ENCODE results near the gene PCDH18. TPM values are rescaled to one million over a fixed set of nuclear protein-coding genes. Genes with fewer than 3 reads are reported as not detected.

The PCDH18 gene
- total RNA-seq, 2 experiments from 2014 or later: 0.18 to 0.38 TPM

DNA sequence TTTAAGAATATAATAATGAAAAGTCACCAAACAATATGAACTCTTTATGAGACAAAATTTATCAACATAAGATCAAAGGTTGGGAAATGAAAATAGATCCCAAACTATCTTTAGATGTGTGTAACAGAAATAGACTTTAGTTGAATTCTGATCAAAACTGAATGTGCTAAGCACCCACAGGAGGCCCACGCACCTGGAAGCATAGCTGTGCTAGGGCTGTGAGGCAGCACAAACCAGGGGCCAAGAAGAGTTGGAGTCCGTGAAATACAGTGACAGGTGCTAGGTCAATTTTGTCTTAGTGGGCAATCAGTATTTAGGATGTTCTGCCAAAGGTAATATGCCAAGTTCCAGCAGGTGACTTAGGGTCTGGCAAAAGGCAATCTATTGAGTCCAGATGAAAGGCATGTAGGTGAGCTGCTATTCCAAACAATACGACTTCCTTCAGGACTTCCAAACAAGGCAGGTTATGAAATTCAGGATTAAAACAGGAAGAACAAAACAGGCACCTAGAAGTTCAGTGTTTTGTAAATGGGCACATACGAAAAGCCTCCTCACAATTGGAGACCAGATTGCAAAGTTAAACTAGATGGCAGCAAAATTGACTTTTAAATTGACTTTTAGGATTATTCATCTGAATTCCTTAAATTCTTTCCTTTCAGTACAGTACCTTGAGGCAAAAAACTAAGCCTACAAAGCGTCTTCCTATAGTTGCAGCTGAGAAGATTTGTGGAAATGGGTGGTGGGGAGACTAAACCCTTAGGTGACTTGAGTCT, 4.7 kb upstream of the PCDH18 start:
- Mint-ChIP-seq H3K36me3 (ENCODE audit: low read depth) (no peaks in the 10 kb centered on the region), H3K9me3 (no peaks in the 10 kb centered on the region), H3K27me3 (no peaks in the 10 kb centered on the region), H3K4me1 (peaks cover 4% of the 10 kb centered on the region), H3K4me3 (no peak overlapping the region), H3K27ac (no peak overlapping the region)
- ChIA-PET CTCF (no interaction called here), POLR2A (no interaction called here)
- no peak for DNase-seq

DNA sequence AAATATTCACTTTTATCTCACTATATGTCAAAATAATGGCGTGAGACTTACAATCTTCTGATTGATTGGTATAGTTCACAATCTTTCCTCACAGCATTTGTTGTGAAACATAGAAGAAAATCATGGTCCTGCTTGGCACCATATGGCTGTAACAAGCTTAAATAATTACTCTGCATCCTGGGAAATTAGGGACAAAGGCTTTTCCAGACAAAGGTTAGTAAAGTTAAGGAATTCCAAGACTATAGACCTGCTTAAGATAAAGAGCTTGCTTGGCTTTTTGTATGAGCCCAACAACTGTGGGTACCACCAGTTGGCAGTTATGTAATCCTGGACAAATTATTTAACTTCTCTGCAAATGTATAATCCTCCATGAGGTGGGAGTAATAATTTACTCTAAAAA, 3.4 kb upstream of the PCDH18 start:
- ChIA-PET POLR2A (no interaction called here), CTCF (no interaction called here)
- no peak overlapping the region for H3K27ac Mint-ChIP-seq
- DNase-seq: no peak
- H3K4me3 Mint-ChIP-seq: no peak overlapping the region
- no peaks in the 10 kb centered on the region for H3K9me3 Mint-ChIP-seq
- H3K27me3 Mint-ChIP-seq: no peaks in the 10 kb centered on the region
- peaks cover 4% of the 10 kb centered on the region for H3K4me1 Mint-ChIP-seq
- no peaks in the 10 kb centered on the region for H3K36me3 Mint-ChIP-seq (ENCODE audit: low read depth)

GRCh38 chr4:137534516-137534915, 2.2 kb upstream of the PCDH18 start:
- ChIA-PET POLR2A (no interaction called here), CTCF (no interaction called here)
- H3K27ac Mint-ChIP-seq: no peak overlapping the region
- no peaks in the 10 kb centered on the region for H3K9me3 Mint-ChIP-seq
- no peaks in the 10 kb centered on the region for H3K36me3 Mint-ChIP-seq (ENCODE audit: low read depth)
- no peak overlapping the region for H3K4me3 Mint-ChIP-seq
- DNase-seq: no peak
- peaks cover 4% of the 10 kb centered on the region for H3K4me1 Mint-ChIP-seq
- no peaks in the 10 kb centered on the region for H3K27me3 Mint-ChIP-seq

- Mint-ChIP-seq H3K9me3 (no peaks in the 10 kb centered on the region), H3K4me1 (peaks cover 4% of the 10 kb centered on the region), H3K36me3 (ENCODE audit: low read depth) (no peaks in the 10 kb centered on the region), H3K27me3 (no peaks in the 10 kb centered on the region), H3K4me3 (no peak overlapping the region), H3K27ac (no peak overlapping the region)
- ChIA-PET CTCF (no interaction called here), POLR2A (no interaction called here)
- DNase-seq: no peak
Observed at GRCh38 chr4:137533855-137534254, 1.6 kb upstream of the PCDH18 start.

DNA sequence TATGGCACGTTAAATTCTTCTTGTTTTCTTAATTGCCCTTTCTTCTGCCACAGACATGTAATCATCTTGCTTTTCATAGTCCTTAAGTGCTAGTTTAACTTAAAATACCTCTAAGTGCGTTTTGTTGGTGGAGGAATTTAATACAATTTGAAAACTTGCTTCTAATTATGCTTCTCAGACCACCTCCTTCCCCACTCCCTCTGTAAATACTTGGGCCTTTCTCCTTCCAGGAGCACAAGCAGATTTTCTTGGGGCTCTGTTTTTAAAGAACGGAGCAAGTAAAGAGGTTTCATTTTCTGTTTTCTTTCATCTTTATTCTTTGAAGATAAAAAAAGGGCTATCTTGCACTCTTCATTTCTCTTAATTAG, 559 bp upstream of the PCDH18 start:
- Mint-ChIP-seq H3K4me3 (no peak overlapping the region), H3K9me3 (no peaks in the 10 kb centered on the region), H3K36me3 (ENCODE audit: low read depth) (no peaks in the 10 kb centered on the region), H3K4me1 (peaks cover 4% of the 10 kb centered on the region), H3K27ac (no peak overlapping the region), H3K27me3 (no peaks in the 10 kb centered on the region)
- ChIA-PET POLR2A (no interaction called here), CTCF (no interaction called here)
- no peak for DNase-seq

DNA sequence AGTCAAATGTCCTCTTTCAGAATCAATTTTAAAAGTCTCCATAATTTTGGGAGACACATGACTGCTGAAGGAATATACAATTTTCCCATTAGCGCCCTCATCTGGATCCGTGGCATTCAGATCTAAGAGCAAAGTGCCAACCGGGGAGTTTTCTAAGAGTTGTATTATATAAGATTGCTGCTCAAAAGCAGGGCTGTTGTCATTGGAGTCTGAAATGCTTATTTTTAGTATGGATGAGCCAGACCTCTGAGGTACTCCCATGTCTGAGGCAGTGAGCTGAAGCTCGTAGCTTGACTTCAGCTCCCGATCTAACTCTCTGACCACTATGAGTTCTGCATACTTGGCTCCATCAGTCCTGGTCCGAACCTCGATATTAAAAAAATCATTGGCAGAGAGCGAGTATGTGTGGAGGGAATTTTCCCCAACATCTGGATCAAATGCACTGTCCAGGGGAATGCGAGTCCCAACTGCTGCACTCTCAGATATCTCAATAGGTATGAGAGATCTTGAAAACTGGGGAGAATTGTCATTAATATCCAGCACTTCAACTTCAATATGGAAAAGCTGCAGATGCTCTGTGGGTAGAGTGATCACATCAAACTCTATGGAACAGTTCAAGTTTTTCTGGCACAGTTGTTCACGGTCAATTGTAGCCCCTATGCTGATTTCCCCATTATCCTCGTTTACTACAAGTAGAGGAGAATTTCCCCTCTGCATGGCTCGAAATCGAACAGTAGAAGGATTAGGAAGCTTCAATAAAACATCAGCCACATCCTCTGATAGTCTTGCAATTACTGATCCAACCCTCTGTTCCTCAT, 917 bp downstream of the PCDH18 start:
- CTCF ChIA-PET: no interaction called here
- Mint-ChIP-seq H3K36me3 (ENCODE audit: low read depth) (no peaks in the 10 kb centered on the region), H3K4me1 (peaks cover 4% of the 10 kb centered on the region), H3K27me3 (no peaks in the 10 kb centered on the region), H3K9me3 (no peaks in the 10 kb centered on the region), H3K4me3 (no peak overlapping the region), H3K27ac (no peak overlapping the region)
- POLR2A ChIA-PET: no interaction called here
- no peak for DNase-seq

DNA sequence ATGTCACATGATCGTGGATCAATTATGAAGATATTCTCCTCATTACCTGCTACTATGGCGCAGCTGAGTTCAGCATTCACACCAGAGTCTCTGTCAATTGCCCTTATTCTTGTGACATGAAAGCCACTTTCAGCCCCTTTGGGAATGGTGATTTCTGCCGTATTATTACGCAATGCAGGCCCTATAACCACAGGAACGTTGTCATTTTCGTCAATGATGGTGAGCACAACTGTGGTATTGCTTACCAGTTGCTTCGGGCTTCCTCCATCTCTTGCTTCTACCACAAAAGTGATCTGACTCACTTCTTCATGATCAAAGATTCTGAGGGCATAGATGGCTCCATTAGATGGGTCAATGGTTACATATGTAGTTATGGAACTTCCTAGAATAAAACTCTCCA, 2.1 kb downstream of the PCDH18 start:
- Mint-ChIP-seq H3K9me3 (no peaks in the 10 kb centered on the region), H3K4me1 (peaks cover 4% of the 10 kb centered on the region), H3K27ac (no peak overlapping the region), H3K36me3 (ENCODE audit: low read depth) (no peaks in the 10 kb centered on the region), H3K4me3 (no peak overlapping the region), H3K27me3 (no peaks in the 10 kb centered on the region)
- CTCF ChIA-PET: no interaction called here
- DNase-seq: no peak
- POLR2A ChIA-PET: no interaction called here

- no peaks in the 10 kb centered on the region for H3K9me3 Mint-ChIP-seq
- H3K4me3 Mint-ChIP-seq: no peak overlapping the region
- H3K36me3 Mint-ChIP-seq (ENCODE audit: low read depth): no peaks in the 10 kb centered on the region
- ChIA-PET POLR2A (no interaction called here), CTCF (no interaction called here)
- no peak for DNase-seq
- no peaks in the 10 kb centered on the region for H3K27me3 Mint-ChIP-seq
- peaks cover 4% of the 10 kb centered on the region for H3K4me1 Mint-ChIP-seq
- no peak overlapping the region for H3K27ac Mint-ChIP-seq
Observed at GRCh38 chr4:137529432-137529831, 2.9 kb downstream of the PCDH18 start.

- CTCF ChIA-PET: no interaction called here
- no peak overlapping the region for H3K4me3 Mint-ChIP-seq
- H3K27ac Mint-ChIP-seq: no peak overlapping the region
- no peaks in the 10 kb centered on the region for H3K36me3 Mint-ChIP-seq (ENCODE audit: low read depth)
- no peaks in the 10 kb centered on the region for H3K4me1 Mint-ChIP-seq
- no peaks in the 10 kb centered on the region for H3K27me3 Mint-ChIP-seq
- no peaks in the 10 kb centered on the region for H3K9me3 Mint-ChIP-seq
- POLR2A ChIA-PET: no interaction called here
- DNase-seq: no peak
Observed at GRCh38 chr4:137528673-137529072, 3.6 kb downstream of the PCDH18 start.

DNA sequence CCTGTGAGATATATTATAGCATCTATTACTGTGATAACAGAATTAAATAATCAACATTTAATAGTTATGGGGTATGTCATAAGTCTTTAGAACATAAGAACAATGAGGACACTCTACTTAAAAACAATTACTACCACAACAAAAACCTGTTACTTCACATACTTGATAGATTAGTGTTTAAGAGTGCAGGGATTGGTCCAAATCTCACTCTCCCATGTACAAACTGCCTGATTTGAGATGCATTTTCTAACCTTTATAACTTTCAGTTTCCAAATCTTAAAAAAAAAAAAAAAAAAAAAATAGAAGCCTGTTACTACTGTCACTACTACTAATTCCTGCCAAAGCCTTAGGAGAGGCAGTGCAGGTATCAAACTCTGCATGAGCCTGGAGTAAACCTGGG, 5.6 kb downstream of the PCDH18 start:
- H3K27ac Mint-ChIP-seq: no peak overlapping the region
- H3K9me3 Mint-ChIP-seq: no peaks in the 10 kb centered on the region
- H3K4me1 Mint-ChIP-seq: no peaks in the 10 kb centered on the region
- H3K4me3 Mint-ChIP-seq: no peak overlapping the region
- no peak for DNase-seq
- CTCF ChIA-PET: no interaction called here
- POLR2A ChIA-PET: no interaction called here
- H3K27me3 Mint-ChIP-seq: no peaks in the 10 kb centered on the region
- no peaks in the 10 kb centered on the region for H3K36me3 Mint-ChIP-seq (ENCODE audit: low read depth)

DNA sequence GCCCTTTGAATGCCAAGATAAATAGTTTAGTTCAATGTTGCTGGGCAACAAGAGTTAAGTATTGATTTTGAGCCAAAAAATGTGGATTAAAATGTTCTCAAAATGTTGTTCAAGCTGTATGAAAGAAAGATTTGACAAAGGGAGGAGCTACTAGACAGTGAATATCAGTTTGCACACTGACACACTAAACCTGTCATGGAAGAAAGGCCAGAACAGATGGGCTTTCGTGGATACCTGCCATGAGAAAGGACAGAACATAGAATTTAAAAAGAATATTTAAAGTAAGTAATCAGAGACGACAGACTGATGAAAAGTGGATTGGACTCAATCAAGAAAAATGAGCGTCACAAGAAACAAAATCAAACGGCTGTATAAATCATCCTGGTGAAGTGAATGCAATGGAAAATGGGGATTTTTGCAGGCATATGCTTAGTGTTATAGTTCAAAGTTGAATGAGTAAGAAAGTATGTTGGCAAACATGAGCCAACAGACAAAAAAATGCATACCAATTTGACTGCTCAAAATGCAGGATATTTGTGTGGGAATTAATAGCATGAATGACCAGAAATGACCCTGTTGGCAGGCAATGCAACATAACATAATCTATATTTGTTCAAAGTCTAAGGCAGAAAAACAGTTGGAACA, 7.4 kb downstream of the PCDH18 start:
- no peaks in the 10 kb centered on the region for H3K36me3 Mint-ChIP-seq (ENCODE audit: low read depth)
- no peak overlapping the region for H3K4me3 Mint-ChIP-seq
- ChIA-PET CTCF (no interaction called here), POLR2A (no interaction called here)
- H3K4me1 Mint-ChIP-seq: no peaks in the 10 kb centered on the region
- H3K27me3 Mint-ChIP-seq: no peaks in the 10 kb centered on the region
- no peaks in the 10 kb centered on the region for H3K9me3 Mint-ChIP-seq
- DNase-seq: no peak
- H3K27ac Mint-ChIP-seq: no peak overlapping the region

GRCh38 chr4:137523329-137523728, 9.0 kb downstream of the PCDH18 start:
- CTCF ChIA-PET: no interaction called here
- no peak overlapping the region for H3K27ac Mint-ChIP-seq

DNA sequence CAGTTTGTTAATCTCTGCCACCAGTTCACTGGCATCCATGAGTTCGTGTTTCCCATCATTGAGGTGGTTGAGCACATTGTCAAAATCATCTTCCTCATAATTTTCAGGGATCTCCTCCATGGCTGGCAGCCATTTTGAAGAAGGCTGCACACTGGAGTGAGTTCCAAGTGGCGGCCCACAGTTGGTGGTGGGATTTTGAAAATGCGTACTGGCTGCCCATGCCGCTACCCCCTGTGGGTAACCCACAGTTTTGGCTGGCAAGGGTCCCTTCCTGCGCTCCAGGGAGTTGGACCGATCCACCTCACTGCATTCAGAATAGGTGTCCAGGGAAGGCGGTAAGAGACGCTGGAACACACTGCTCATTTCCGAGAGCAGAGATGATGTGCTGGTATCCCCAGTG, 11.2 kb downstream of the PCDH18 start:
- DNase-seq: no peak
- ChIA-PET CTCF (no interaction called here), POLR2A (no interaction called here)
- Mint-ChIP-seq H3K9me3 (no peaks in the 10 kb centered on the region), H3K27me3 (no peaks in the 10 kb centered on the region), H3K36me3 (ENCODE audit: low read depth) (no peaks in the 10 kb centered on the region), H3K4me1 (no peaks in the 10 kb centered on the region), H3K27ac (no peak overlapping the region), H3K4me3 (no peak overlapping the region)

More at GRCh38 chr4:137523329-137523728, 9.0 kb downstream of the PCDH18 start:
- Mint-ChIP-seq H3K9me3 (no peaks in the 10 kb centered on the region), H3K4me1 (no peaks in the 10 kb centered on the region), H3K36me3 (ENCODE audit: low read depth) (no peaks in the 10 kb centered on the region), H3K27me3 (no peaks in the 10 kb centered on the region), H3K4me3 (no peak overlapping the region)
- DNase-seq: no peak
- POLR2A ChIA-PET: no interaction called here

DNA sequence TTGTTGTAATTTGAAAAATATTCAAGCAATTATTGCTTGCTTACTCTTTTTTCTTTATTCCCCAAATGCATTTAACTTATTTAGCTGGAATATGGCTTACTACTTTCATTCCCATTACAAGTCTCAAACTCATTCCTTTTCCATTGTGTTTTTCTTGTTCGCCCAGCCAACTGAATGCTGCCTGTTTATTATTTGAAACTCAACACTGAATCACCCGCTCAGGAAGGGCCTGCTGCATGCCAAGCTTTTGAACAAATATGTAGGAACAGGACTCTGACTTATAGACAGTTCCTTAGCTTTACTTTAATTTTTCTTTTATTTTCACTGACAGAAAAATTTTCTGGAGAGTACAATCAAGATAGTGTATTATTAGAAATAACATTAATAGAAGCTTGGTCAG, 12.9 kb downstream of the PCDH18 start:
- H3K36me3 Mint-ChIP-seq (ENCODE audit: low read depth): no peaks in the 10 kb centered on the region
- H3K4me3 Mint-ChIP-seq: no peak overlapping the region
- H3K9me3 Mint-ChIP-seq: no peaks in the 10 kb centered on the region
- no peak for DNase-seq
- CTCF ChIA-PET: no interaction called here
- POLR2A ChIA-PET: no interaction called here
- no peaks in the 10 kb centered on the region for H3K4me1 Mint-ChIP-seq
- H3K27ac Mint-ChIP-seq: no peak overlapping the region
- no peaks in the 10 kb centered on the region for H3K27me3 Mint-ChIP-seq
